ENCODE measurements around the gene ANKRD11.

- TF ChIP-seq CTCF (IDR thresholded peaks at IDR 0.05; ENCODE audit: low read depth, low read length, poor library complexity, severe bottlenecking) (no peak), EZH2phosphoT487 (IDR thresholded peaks at IDR 0.05; ENCODE audit: borderline replicate concordance, low read length) (no peak)
Measured at GRCh38 chr16:89359264-89360147, 130.9 kb downstream of the ANKRD11 start.

All from DOHH2 (cell line).